AG09319 (cell line): ENCODE results near the gene ARSI.

ENCODE experiments used
- DNase-seq: peaks from one replicate; pipeline ENCODE4 v3.0.0-alpha.2; 2010; ENCODE audit warnings: low read depth; ENCODE audit errors: extremely low read depth
- TF ChIP-seq, protein P1 (sequence below): IDR thresholded peaks from 2 replicates; pipeline ENCODE4 v1.5.1; 2011; ENCODE audit warnings: low read depth, mild to moderate bottlenecking, inconsistent platforms, low read length, moderate library complexity

Gene ARSI

DNA sequence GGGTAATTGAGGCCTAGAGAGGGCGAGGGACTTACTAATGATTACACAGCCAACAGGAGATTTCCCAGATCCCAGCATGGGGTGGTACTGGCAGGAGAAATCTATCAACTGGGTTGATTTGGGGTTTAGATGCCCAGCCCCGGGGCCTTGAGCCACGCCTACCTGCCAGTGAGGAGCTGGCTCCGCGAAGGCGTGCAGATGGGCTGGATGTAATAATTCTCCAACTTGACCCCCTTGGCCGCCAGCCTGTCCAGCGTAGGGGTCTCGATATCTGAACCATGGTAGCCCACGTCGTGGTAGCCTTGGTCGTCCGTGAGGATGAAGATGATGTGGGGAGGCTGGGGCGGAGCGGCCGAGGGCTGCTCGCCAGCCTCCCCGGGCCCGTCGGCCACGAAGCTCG is 804 bp downstream of the ARSI start:
- TF ChIP-seq, protein P1, sequence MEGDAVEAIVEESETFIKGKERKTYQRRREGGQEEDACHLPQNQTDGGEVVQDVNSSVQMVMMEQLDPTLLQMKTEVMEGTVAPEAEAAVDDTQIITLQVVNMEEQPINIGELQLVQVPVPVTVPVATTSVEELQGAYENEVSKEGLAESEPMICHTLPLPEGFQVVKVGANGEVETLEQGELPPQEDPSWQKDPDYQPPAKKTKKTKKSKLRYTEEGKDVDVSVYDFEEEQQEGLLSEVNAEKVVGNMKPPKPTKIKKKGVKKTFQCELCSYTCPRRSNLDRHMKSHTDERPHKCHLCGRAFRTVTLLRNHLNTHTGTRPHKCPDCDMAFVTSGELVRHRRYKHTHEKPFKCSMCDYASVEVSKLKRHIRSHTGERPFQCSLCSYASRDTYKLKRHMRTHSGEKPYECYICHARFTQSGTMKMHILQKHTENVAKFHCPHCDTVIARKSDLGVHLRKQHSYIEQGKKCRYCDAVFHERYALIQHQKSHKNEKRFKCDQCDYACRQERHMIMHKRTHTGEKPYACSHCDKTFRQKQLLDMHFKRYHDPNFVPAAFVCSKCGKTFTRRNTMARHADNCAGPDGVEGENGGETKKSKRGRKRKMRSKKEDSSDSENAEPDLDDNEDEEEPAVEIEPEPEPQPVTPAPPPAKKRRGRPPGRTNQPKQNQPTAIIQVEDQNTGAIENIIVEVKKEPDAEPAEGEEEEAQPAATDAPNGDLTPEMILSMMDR = no peak
- no peak for DNase-seq

DNA sequence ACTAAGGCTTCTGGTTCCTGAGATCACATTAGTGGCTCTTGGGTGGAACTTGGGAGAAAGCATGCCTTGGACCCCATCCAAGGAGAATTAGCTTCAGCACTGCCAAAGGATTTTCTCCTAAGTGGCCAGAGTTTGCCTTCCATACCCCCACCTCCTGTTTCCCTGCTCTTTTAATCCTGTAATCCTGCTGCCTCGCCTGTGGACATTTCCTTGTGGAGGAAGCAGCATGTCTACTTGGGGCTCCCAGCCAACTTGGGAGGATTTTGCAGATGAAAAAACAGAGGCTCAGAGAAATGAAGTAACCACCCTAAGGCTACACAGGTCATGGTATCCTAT is 1.6 kb downstream of the ARSI start:
- no peak for DNase-seq
- TF ChIP-seq, protein P1 = no peak

DNA sequence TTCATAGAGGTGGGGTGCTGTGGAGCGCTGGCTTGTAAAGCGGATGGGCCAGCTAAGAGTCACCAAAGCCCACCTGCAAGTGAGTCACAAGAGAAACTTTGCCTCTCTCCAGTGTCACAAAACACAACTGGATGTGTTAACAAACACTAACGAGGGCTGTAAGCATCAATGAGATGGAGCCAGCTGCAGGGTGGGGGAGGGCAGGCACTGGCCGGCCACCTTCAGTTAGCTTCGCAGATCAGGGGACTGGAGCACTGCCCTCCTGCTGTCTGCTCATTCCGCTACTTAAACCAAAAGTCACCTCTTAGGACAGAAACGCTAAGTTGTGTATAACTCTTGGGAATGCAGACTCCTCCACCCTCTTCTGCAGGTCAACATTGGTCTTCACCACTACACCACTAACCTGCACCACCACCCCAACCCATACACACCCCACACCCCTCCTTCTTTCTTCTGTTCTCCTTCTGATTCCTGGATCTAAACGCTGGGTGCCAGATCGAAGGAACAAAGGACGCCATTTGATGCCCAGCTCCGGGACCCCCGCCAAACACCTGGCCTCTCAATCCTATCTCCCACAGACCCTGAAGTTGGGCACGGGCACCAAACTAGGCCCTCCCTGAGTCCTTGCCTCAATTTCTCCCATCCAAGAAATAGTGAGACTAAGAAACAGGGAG is 2.1 kb downstream of the ARSI start:
- TF ChIP-seq, protein P1 = no peak
- no peak for DNase-seq

DNA sequence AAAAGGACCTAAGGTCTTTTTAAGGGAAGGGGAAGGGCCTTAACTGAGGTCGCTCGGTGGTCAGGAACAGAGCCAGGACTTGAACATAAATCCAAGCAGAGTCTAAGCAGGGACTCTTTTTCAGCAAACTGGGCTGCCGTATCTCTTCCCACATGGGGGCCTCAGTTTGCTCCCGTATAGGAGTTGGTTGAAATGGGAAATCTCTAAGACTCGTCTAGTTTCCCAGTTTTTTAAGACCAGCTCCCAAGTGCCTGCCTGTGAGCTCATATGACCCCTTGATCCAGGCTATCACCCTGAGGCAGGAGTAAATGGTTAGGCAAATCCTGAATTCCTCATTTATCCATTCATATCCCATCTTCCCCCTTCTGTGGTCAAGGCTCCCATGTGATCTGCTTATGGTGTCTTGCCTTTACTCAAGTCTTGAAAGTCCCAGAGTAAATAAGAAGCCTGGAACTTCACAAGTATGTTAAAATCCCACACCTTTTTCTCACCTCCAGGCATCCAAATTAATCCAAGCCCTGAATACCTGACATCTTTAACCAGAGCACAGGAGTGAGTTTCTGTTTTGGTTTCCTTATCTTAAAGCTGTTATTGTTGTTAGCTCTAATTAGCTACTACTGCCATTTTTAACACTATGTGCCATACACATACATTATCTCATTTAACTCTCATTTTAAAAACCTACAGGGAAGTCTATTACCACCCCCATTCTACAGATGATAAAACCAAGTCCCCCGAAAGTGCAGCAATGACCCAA is 3.0 kb downstream of the ARSI start:
- DNase-seq = no peak
- TF ChIP-seq, protein P1 = no peak

DNA sequence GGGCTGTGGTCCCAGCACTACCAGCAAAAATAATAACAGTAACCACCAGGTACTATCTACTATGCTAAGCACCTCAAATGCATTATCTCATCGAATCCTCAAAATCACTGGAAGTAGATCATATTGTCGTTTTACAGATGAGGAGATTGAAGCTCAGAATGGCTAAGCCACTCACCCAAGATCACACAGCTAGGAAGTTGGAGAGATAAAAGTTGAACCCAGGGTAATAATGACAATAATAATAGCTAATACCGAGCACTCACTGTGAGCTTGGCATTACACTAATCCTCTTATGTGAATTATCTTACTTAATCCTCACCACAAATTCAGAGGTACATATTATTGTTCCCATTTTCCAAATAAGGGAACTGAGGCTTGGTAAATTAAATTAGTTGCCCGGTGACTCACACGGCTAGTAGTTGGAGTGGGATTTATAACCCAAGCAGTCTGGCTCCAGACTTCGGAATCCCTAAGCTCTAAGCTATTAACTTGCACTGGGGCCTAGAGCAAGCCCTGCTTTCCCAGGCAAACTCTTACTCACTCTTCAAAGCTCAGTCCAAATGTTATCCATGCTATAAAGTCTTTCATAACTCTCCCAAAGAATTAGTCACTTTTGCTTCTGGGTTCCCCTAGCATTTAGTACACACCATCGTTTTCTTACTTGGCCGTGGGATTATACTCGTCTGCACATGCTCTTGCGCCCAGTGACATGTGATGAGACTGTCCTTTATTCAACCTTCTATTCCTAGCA is 3.8 kb downstream of the ARSI start:
- TF ChIP-seq, protein P1 = no peak
- peak; percentile 86 for DNase-seq

DNA sequence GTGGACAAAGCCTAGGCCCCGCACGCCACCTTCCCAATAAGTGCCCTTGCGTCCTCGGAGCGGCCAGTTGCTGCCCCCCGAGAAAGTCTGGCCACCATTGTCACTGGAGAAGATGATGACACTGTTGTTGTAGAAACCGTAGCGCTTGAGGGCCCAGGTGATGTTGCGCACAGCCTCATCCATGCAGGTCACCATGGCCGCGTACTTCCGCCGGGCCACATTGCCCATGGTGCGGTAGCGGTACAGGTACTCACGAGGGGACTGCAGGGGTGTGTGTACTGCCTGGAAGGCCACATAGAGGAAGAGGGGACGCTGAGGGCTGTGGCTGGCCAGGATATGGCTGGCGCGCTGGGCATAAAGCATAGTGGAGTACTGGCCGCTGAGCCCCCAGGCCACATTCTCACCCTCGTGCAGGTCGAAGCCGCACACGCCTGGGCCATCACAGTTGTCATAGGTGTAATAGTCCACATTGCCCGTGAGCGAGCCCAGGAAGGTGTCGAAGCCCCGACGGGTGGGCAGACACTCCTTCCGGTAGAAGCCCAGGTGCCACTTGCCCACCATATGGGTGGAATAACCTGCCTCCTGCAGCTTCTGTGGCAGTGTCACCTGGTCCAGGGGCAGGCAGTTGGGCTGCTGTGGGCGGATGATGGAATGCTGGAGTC is 4.6 kb downstream of the ARSI start:
- no peak for DNase-seq

More for the DNA sequence above, 4.6 kb downstream of the ARSI start:
- TF ChIP-seq, protein P1 = no peak
